HG03045 (cell line): ENCODE results near the gene TRNAU1AP.
A peak's percentile ranks its signal among the peaks of the same experiment; 100 is the strongest.
"Not testable (repeated sequence)": the region's sequence is repeated elsewhere in the genome, so short reads cannot be mapped to it uniquely, and the experiment has no call there.

Experiments
- ATAC-seq: cut with Tn5 transposase; IDR thresholded peaks from one replicate; pipeline ENCODE4 v1.9.1; 2021; ENCODE audit warnings: mild to moderate bottlenecking, moderate library complexity; ENCODE audit not compliant: unreplicated experiment

TRNAU1AP gene

GRCh38 chr1:28552758-28553663 lies at the start of gene TRNAU1AP:
Gene TRNAU1AP, plus strand, starts transcription at chr1:28553085. Its CDS starts 26 bp downstream, at chr1:28553111.
- peak; percentile 92 for ATAC-seq

GRCh38 chr1:28503117-28503516 lies 49.8 kb upstream of the TRNAU1AP start:
- ATAC-seq, result no peak

GRCh38 chr1:28505406-28506187 lies 47.3 kb upstream of the TRNAU1AP start, which contains the start of gene RCC1:
Gene RCC1, plus strand, starts transcription at chr1:28506043. Its CDS starts 23,824 bp downstream, at chr1:28529867.
- peak; percentile 74 for ATAC-seq

- ATAC-seq, result no peak
Observed at GRCh38 chr1:28506907-28507246, 46.0 kb upstream of the TRNAU1AP start.

- no peak for ATAC-seq
Observed at GRCh38 chr1:28507247-28507645, 45.6 kb upstream of the TRNAU1AP start.

- ATAC-seq, result no peak
Observed at GRCh38 chr1:28507646-28508434, 45.0 kb upstream of the TRNAU1AP start.

- no peak for ATAC-seq
Observed at GRCh38 chr1:28508435-28508754, 44.5 kb upstream of the TRNAU1AP start.

GRCh38 chr1:28509705-28510272 lies 43.1 kb upstream of the TRNAU1AP start:
- ATAC-seq, result no peak

- no peak for ATAC-seq
Observed at GRCh38 chr1:28510273-28510969, 42.5 kb upstream of the TRNAU1AP start.

- ATAC-seq, result no peak
Observed at GRCh38 chr1:28510970-28511440, 41.9 kb upstream of the TRNAU1AP start.

GRCh38 chr1:28512058-28512611 lies 40.8 kb upstream of the TRNAU1AP start:
- no peak for ATAC-seq

GRCh38 chr1:28514445-28514933 lies 38.4 kb upstream of the TRNAU1AP start:
- not testable (repeated sequence) for ATAC-seq

- no peak for ATAC-seq
Observed at GRCh38 chr1:28516518-28516956, 36.3 kb upstream of the TRNAU1AP start.

- no peak for ATAC-seq
Observed at GRCh38 chr1:28517649-28517999, 35.3 kb upstream of the TRNAU1AP start.

GRCh38 chr1:28518000-28518744 lies 34.7 kb upstream of the TRNAU1AP start:
- ATAC-seq, result peak; percentile 62

- ATAC-seq, result peak; percentile 10
Observed at GRCh38 chr1:28518745-28519341, 34.0 kb upstream of the TRNAU1AP start.

GRCh38 chr1:28519946-28520725 lies 32.7 kb upstream of the TRNAU1AP start:
- no peak for ATAC-seq

- not testable (repeated sequence) for ATAC-seq
Observed at GRCh38 chr1:28520796-28521195, 32.1 kb upstream of the TRNAU1AP start.
